NCI-H524 (cell line): ENCODE data around the gene FAM151B.

Experiments used
- DNase-seq, 2 experiments: peaks; one replicate each; lab custom pipeline; 2025; lab: John Stamatoyannopoulos, UW

The FAM151B gene

DNA sequence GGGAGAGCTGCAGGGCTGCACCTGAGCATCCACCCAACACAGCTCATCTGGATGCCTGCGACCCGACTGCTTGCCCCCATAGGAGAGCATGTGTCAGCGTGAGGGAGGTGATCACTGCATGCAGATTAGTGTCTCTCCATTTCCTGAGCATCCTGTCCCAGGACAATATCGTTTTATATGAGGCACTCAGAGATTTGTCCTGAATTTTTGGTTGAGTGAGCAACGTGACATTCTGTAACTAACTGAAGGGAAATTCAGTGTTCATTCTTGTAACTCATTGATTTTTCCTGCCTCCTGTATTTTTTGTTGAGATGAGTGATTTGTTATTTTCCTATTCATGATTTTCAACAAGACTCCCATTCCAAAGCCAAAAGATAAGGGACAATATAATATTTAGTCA lies 102.9 kb downstream of the FAM151B start:
- DNase-seq, result no peak

DNA sequence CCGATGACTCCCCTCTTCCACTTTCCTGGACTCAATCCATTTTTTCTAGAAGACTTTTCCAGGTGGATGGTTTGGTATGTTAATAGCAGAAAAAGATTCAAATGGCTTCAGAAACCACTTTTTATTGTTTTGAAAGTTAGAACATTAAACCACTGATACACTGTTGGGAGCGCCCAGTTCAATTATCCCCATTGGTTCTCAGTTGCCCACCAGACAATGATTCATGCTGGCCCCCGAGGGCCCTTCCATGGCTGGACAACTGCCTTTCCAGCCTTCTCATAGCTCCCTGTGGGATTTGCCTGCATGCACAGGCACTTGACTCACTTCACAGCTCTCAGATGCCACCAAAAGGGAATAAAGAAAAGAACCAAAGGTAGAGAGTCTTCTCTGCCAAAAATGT lies 103.5 kb downstream of the FAM151B start:
- no peak for DNase-seq

DNA sequence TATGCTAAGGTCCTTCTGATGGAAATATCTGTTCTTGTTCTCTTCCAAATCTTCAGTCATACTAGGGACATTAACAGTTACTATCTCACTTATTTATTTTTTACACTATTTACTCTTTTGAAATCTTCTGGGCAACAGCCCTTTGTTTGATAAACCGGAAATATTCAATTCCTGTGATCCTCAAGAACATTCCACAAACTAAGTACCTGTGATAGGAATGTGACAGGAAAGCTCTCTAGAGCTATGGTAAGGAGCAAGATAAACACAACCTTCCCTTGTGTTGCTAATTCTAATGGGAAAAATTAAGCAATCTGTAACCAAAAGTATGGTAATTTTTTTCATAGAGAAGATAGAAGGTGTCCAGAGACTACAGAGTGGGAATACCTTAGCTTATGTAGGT lies 104.2 kb downstream of the FAM151B start:
- no peak for DNase-seq
